ENCODE results near the gene C19orf38.
"Not testable (repeated sequence)": the region's sequence is repeated elsewhere in the genome, so short reads cannot be mapped to it uniquely, and the experiment has no call there.

C19orf38 gene

GRCh38 chr19:10837649-10838048 lies 10.6 kb upstream of the C19orf38 start:
- H3K23ac ChIP-seq (ENCODE audit: low read depth, low read length, poor library complexity); H4K91ac ChIP-seq (ENCODE audit: low read depth, low read length, poor library complexity); H2AK5ac ChIP-seq (ENCODE audit: low read depth, low read length); H3K79me1 ChIP-seq (ENCODE audit: low read depth, low read length); H3K18ac ChIP-seq (ENCODE audit: low read length); H3K27ac ChIP-seq (replicated peaks; ENCODE audit: low read length); H4K8ac ChIP-seq (ENCODE audit: low read depth, low read length); H3K14ac ChIP-seq (ENCODE audit: low read length); H2BK15ac ChIP-seq (ENCODE audit: low read length); H3K9ac ChIP-seq (ENCODE audit: low read depth, low read length, poor library complexity); H3K4me1 ChIP-seq (ENCODE audit: control insufficient read depth in 2 of 2, insufficient read depth in 1 of 2, low read depth in 1 of 2, low read length in 2 of 2); H3K4ac ChIP-seq (ENCODE audit: low read length); H2BK120ac ChIP-seq (ENCODE audit: low read depth, low read length); H2AFZ ChIP-seq (ENCODE audit: low read length); H3K4me2 ChIP-seq (ENCODE audit: insufficient read depth, low read length, poor library complexity, severe bottlenecking); H3K4me3 ChIP-seq (ENCODE audit: low read length in 2 of 2); H2BK12ac ChIP-seq (ENCODE audit: low read length); H3K27me3 ChIP-seq (ENCODE audit: control insufficient read depth in 3 of 3, insufficient read depth in 3 of 3, low read depth in 1 of 3, low read length in 3 of 3); DNase-seq (ENCODE audit: low spot score); H2BK5ac ChIP-seq (ENCODE audit: low read length): not testable (repeated sequence)
- WGBS, 2 donors (ENCODE audit: extremely low coverage in 2 of 2, insufficient read length in 2 of 2, insufficient replicate concordance in 1 of 2) = no CpG with 5 or more reads among the region's 7 CpGs
- H3K36me3 ChIP-seq (replicated peaks in 1 of 2; ENCODE audit: control insufficient read depth in 2 of 2, insufficient read depth in 2 of 2, low read length in 2 of 2) = peaks cover 19 to 25% of the 10 kb centered on the region in 2 donors
- peaks cover 6 to 12% of the 10 kb centered on the region in 2 donors for H3K9me3 ChIP-seq (replicated peaks in 1 of 2; ENCODE audit: control insufficient read depth in 2 of 2, insufficient read depth in 1 of 2, low read depth in 1 of 2, low read length in 2 of 2)

GRCh38 chr19:10838377-10838776 lies 9.8 kb upstream of the C19orf38 start:
- Histone ChIP-seq H3K14ac (ENCODE audit: low read length) (no peak overlapping the region), H3K36me3 (replicated peaks in 1 of 2; ENCODE audit: control insufficient read depth in 2 of 2, insufficient read depth in 2 of 2, low read length in 2 of 2) (peaks cover 13 to 18% of the 10 kb centered on the region in 2 donors)

GRCh38 chr19:10839114-10840050 lies 8.8 kb upstream of the C19orf38 start:
- WGBS, 2 donors (ENCODE audit: extremely low coverage in 2 of 2, insufficient read length in 2 of 2, insufficient replicate concordance in 1 of 2) = no CpG with 5 or more reads among the region's 10 CpGs
- H2AK5ac ChIP-seq (ENCODE audit: low read depth, low read length) = no peak overlapping the region

More at GRCh38 chr19:10838377-10838776, 9.8 kb upstream of the C19orf38 start:
- Histone ChIP-seq H2BK5ac (ENCODE audit: low read length) (no peak overlapping the region), H3K23ac (ENCODE audit: low read depth, low read length, poor library complexity) (no peak overlapping the region), H3K18ac (ENCODE audit: low read length) (no peak overlapping the region), H3K4me2 (ENCODE audit: insufficient read depth, low read length, poor library complexity, severe bottlenecking) (no peak overlapping the region), H4K8ac (ENCODE audit: low read depth, low read length) (no peak overlapping the region), H3K9me3 (replicated peaks in 1 of 2; ENCODE audit: control insufficient read depth in 2 of 2, insufficient read depth in 1 of 2, low read depth in 1 of 2, low read length in 2 of 2) (peaks cover 6 to 10% of the 10 kb centered on the region in 2 donors), H3K4ac (ENCODE audit: low read length) (no peak overlapping the region), H2BK15ac (ENCODE audit: low read length) (no peak overlapping the region), H2AFZ (ENCODE audit: low read length) (no peak overlapping the region), H3K9ac (ENCODE audit: low read depth, low read length, poor library complexity) (no peak overlapping the region), H2BK12ac (ENCODE audit: low read length) (no peak overlapping the region), H3K79me1 (ENCODE audit: low read depth, low read length) (peaks cover 2% of the 10 kb centered on the region), H4K91ac (ENCODE audit: low read depth, low read length, poor library complexity) (no peak overlapping the region), H2AK5ac (ENCODE audit: low read depth, low read length) (no peak overlapping the region), H3K4me1 (ENCODE audit: control insufficient read depth in 2 of 2, insufficient read depth in 1 of 2, low read depth in 1 of 2, low read length in 2 of 2) (peaks cover 5 to 9% of the 10 kb centered on the region in 2 donors), H3K27ac (replicated peaks; ENCODE audit: low read length) (no peak overlapping the region), H2BK120ac (ENCODE audit: low read depth, low read length) (no peak overlapping the region), H3K4me3 (ENCODE audit: low read length in 2 of 2) (no peak overlapping the region), H3K27me3 (ENCODE audit: control insufficient read depth in 3 of 3, insufficient read depth in 3 of 3, low read depth in 1 of 3, low read length in 3 of 3) (peaks cover 0 to 3% (median 0%) of the 10 kb centered on the region in 3 experiments)
- no CpG with 5 or more reads among the region's 11 CpGs for WGBS, 2 donors (ENCODE audit: extremely low coverage in 2 of 2, insufficient read length in 2 of 2, insufficient replicate concordance in 1 of 2)
- no peak for DNase-seq (ENCODE audit: low spot score)

GRCh38 chr19:10842788-10843187 lies 5.4 kb upstream of the C19orf38 start:
- Histone ChIP-seq H3K4me1 (ENCODE audit: control insufficient read depth in 2 of 2, insufficient read depth in 1 of 2, low read depth in 1 of 2, low read length in 2 of 2) (no peaks in the 10 kb centered on the region), H3K23ac (ENCODE audit: low read depth, low read length, poor library complexity) (no peak overlapping the region), H3K27me3 (ENCODE audit: control insufficient read depth in 3 of 3, insufficient read depth in 3 of 3, low read depth in 1 of 3, low read length in 3 of 3) (no peaks in the 10 kb centered on the region), H4K91ac (ENCODE audit: low read depth, low read length, poor library complexity) (no peak overlapping the region), H3K14ac (ENCODE audit: low read length) (no peak overlapping the region), H3K27ac (replicated peaks; ENCODE audit: low read length) (no peak overlapping the region), H2BK120ac (ENCODE audit: low read depth, low read length) (no peak overlapping the region), H3K9ac (ENCODE audit: low read depth, low read length, poor library complexity) (no peak overlapping the region), H2BK15ac (ENCODE audit: low read length) (no peak overlapping the region), H3K9me3 (replicated peaks in 1 of 2; ENCODE audit: control insufficient read depth in 2 of 2, insufficient read depth in 1 of 2, low read depth in 1 of 2, low read length in 2 of 2) (peaks cover 1 to 3% of the 10 kb centered on the region in 2 donors), H3K18ac (ENCODE audit: low read length) (no peak overlapping the region), H2AFZ (ENCODE audit: low read length) (peak overlapping the region; percentile 59), H3K4me3 (ENCODE audit: low read length in 2 of 2) (no peak overlapping the region), H2BK12ac (ENCODE audit: low read length) (no peak overlapping the region), H2BK5ac (ENCODE audit: low read length) (no peak overlapping the region), H3K4me2 (ENCODE audit: insufficient read depth, low read length, poor library complexity, severe bottlenecking) (no peak overlapping the region), H3K4ac (ENCODE audit: low read length) (no peak overlapping the region), H3K36me3 (replicated peaks in 1 of 2; ENCODE audit: control insufficient read depth in 2 of 2, insufficient read depth in 2 of 2, low read length in 2 of 2) (no peaks in the 10 kb centered on the region), H4K8ac (ENCODE audit: low read depth, low read length) (no peak overlapping the region), H3K79me1 (ENCODE audit: low read depth, low read length) (no peaks in the 10 kb centered on the region), H2AK5ac (ENCODE audit: low read depth, low read length) (no peak overlapping the region)
- WGBS, 2 donors (ENCODE audit: extremely low coverage in 2 of 2, insufficient read length in 2 of 2, insufficient replicate concordance in 1 of 2) = no CpG with 5 or more reads among the region's 7 CpGs
- no peak for DNase-seq (ENCODE audit: low spot score)

More at GRCh38 chr19:10839114-10840050, 8.8 kb upstream of the C19orf38 start:
- H3K4ac ChIP-seq (ENCODE audit: low read length) = no peak overlapping the region
- H2BK15ac ChIP-seq (ENCODE audit: low read length) = no peak overlapping the region
- no peak overlapping the region for H3K14ac ChIP-seq (ENCODE audit: low read length)
- no peak overlapping the region for H4K8ac ChIP-seq (ENCODE audit: low read depth, low read length)
- H4K91ac ChIP-seq (ENCODE audit: low read depth, low read length, poor library complexity) = no peak overlapping the region
- no peak overlapping the region for H3K23ac ChIP-seq (ENCODE audit: low read depth, low read length, poor library complexity)
- no peak for DNase-seq (ENCODE audit: low spot score)
- H3K4me2 ChIP-seq (ENCODE audit: insufficient read depth, low read length, poor library complexity, severe bottlenecking) = no peak overlapping the region
- no peak overlapping the region for H2BK120ac ChIP-seq (ENCODE audit: low read depth, low read length)
- H3K27ac ChIP-seq (replicated peaks; ENCODE audit: low read length) = no peak overlapping the region
- peaks cover 8% of the 10 kb centered on the region in 2 donors for H3K36me3 ChIP-seq (replicated peaks in 1 of 2; ENCODE audit: control insufficient read depth in 2 of 2, insufficient read depth in 2 of 2, low read length in 2 of 2)
- H2BK12ac ChIP-seq (ENCODE audit: low read length) = no peak overlapping the region
- peaks cover 6 to 10% of the 10 kb centered on the region in 2 donors for H3K9me3 ChIP-seq (replicated peaks in 1 of 2; ENCODE audit: control insufficient read depth in 2 of 2, insufficient read depth in 1 of 2, low read depth in 1 of 2, low read length in 2 of 2)
- H3K18ac ChIP-seq (ENCODE audit: low read length) = no peak overlapping the region
- no peak overlapping the region for H2BK5ac ChIP-seq (ENCODE audit: low read length)
- no peak overlapping the region for H3K4me3 ChIP-seq (ENCODE audit: low read length in 2 of 2)
- peaks cover 0 to 3% (median 0%) of the 10 kb centered on the region in 3 experiments for H3K27me3 ChIP-seq (ENCODE audit: control insufficient read depth in 3 of 3, insufficient read depth in 3 of 3, low read depth in 1 of 3, low read length in 3 of 3)
- H3K79me1 ChIP-seq (ENCODE audit: low read depth, low read length) = peaks cover 2% of the 10 kb centered on the region
- peaks cover 5 to 9% of the 10 kb centered on the region in 2 donors for H3K4me1 ChIP-seq (ENCODE audit: control insufficient read depth in 2 of 2, insufficient read depth in 1 of 2, low read depth in 1 of 2, low read length in 2 of 2)
- no peak overlapping the region for H3K9ac ChIP-seq (ENCODE audit: low read depth, low read length, poor library complexity)
- no peak overlapping the region for H2AFZ ChIP-seq (ENCODE audit: low read length)
